AG09309 (cell line): ENCODE measurements around the gene SUGCT.

Experiments used
- DNase-seq: peaks from one replicate; pipeline ENCODE4 v3.0.0-alpha.2; 2010; ENCODE audit warnings: low read depth
- H3K4me3 ChIP-seq: 2 replicates; pipeline ENCODE4 v1.5.1; 2011; ENCODE audit warnings: mild to moderate bottlenecking, low read depth, low read length, moderate library complexity; ENCODE audit not compliant: control insufficient read depth
- CTCF ChIP-seq: IDR thresholded peaks from 2 replicates; pipeline ENCODE4 v1.5.1; 2011; ENCODE audit warnings: mild to moderate bottlenecking, low read depth, low read length, inconsistent platforms; ENCODE audit not compliant: insufficient read depth, control insufficient read depth; ENCODE audit errors: missing control alignments

The SUGCT gene

DNA sequence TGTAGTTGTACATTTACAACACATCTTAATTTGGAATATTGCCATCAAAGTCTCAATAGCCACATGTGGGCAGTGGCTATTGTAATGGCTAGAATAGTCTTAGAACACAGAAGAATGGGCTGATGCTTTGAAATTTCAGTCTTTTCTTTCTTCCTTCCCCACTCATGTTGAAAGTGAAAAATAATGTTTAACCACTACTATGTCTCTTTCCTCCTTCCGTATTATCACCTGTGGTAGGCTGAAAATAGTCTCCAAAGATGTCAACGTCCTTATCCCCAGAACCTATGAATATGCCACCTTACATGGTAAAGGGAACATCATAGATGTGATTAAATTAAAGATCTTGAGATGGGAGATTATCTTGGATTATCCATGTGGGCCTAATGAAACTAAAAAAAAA, 154.0 kb downstream of the SUGCT start:
- TF ChIP-seq CTCF, result no peak

DNA sequence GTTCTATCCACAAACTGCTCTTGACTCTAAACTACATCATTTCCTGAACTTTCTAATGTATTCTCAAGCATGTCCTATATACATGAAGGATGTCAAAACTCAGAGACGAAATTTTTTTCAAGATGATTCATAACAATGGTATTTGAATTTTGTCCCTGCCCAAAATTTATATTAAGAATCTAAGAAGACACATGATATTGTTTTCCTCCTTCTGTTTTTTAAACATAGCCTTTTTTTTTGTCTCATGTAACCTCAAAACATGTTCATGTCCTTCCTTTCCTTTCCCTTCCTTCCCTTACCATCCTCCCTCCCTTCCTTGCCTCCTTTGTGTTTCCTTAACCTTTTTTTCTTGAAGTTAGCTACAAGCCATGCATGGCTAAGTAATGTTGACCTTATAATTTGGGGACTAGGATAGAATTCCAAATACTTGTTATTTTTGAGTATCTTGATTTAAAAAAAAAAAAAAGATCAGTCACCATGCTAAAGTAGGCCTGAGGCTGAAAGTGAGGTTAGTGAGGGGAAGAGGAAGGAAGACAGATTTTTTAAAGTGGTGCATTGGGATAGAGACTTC, 163.0 kb downstream of the SUGCT start:
- no peak for TF ChIP-seq CTCF

More for the DNA sequence above, 154.0 kb downstream of the SUGCT start:
- H3K4me3 ChIP-seq, result no peak overlapping the region
- DNase-seq, result no peak

GRCh38 chr7:40298421-40298820, 163.6 kb downstream of the SUGCT start:
- no peak for TF ChIP-seq CTCF
- H3K4me3 ChIP-seq, result no peak overlapping the region
- peak; percentile 69 for DNase-seq

More for the DNA sequence above, 163.0 kb downstream of the SUGCT start:
- DNase-seq, result no peak
- H3K4me3 ChIP-seq, result no peak overlapping the region

DNA sequence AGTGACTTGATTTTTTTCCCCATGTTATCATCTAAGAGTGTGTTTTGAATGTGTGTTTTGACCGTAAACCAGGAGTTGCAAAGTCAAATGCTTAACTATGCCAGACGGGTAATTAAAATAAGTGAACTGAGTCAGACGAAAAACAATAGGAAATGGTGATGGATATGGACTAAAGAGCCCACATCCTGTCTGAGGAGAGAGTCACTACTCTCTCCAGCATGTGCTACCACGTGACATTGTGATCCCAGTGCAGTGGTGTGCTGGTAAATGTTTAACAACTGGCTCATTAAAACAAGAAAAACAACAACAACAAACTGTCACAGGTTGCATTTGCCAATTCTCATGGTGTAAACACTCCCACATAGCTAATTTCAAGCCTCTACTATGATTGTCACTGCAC, 164.3 kb downstream of the SUGCT start:
- no peak for TF ChIP-seq CTCF
- peak; percentile 84 for DNase-seq
- H3K4me3 ChIP-seq, result no peak overlapping the region

GRCh38 chr7:40300146-40300670, 165.4 kb downstream of the SUGCT start:
- no peak overlapping the region for H3K4me3 ChIP-seq
- no peak for DNase-seq

GRCh38 chr7:40301486-40302068, 166.8 kb downstream of the SUGCT start:
- no peak for DNase-seq
- no peak for TF ChIP-seq CTCF
- H3K4me3 ChIP-seq, result no peak overlapping the region

More at GRCh38 chr7:40300146-40300670, 165.4 kb downstream of the SUGCT start:
- no peak for TF ChIP-seq CTCF

DNA sequence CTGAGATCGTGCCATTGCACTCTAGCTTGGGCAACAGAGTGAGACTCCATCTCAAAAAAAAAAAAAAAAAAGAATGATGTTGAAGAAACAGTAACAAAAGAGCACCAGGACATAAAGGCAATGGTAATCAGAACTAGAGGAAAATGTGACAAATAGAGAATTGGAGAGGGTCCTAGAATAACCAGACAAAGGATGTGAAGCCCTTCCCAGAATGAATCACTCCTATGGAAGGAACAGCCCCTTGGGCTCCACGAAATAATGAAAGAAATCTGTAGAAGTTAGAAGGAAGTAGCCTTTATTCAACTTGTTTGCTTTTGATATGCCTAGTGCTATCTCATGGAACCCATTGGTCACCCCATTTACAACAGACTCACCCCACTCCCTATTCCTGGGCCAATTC, 169.2 kb downstream of the SUGCT start:
- no peak overlapping the region for H3K4me3 ChIP-seq
- no peak for TF ChIP-seq CTCF
- no peak for DNase-seq
